MV-4-11 (cell line): ENCODE data around the gene GNAS.

Experiments
- DNase-seq: peaks from one replicate; lab custom pipeline; 2025; lab: John Stamatoyannopoulos, UW

The GNAS gene

DNA sequence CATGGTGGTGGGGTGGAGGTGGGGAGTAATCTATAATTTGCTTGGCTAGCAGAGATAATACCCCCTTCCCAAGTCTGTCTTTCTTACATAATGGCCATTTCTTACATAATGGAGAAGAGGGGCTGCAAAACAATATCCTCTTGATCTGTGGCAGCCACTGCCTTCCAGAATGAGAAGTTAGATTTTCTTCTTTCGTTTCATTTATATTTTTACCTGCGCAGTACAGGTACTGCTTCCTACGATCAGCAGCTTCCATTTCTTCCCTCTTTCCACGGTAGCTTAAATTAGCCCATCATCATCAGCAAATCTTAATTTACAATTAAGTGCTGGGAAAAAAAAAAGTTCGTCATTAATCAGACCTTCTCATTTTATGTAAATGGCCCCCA, 30.2 kb downstream of the GNAS start:
- DNase-seq: no peak

DNA sequence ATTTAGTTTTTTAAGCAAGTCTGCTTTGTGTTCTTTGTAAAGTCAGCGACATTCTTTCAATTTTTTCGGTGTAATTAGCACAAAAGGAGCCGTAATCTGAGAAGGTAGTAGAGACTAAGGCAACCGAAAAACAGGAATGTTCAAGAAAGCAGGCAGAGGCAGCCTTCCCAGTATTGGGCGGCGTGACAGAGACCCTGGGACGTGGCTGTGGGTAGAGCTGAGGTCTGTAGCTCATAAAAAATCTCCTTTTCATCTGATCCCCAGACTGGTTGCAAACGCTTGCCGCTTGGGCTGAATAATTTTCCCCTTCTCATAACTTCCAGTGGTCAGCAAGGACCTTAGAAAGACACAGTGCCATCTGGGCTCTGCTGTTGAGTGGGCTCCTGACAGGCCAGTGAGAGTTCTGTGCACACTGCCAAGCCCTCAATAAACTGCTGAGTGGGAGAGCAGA, 30.8 kb downstream of the GNAS start:
- DNase-seq: no peak

GRCh38 chr20:58884966-58885365, 32.5 kb downstream of the GNAS start:
- DNase-seq: peak; percentile 44

- DNase-seq: no peak
Observed at GRCh38 chr20:58886546-58886945, 34.0 kb downstream of the GNAS start.

GRCh38 chr20:58888103-58888502, 35.6 kb downstream of the GNAS start:
- DNase-seq: no peak

DNA sequence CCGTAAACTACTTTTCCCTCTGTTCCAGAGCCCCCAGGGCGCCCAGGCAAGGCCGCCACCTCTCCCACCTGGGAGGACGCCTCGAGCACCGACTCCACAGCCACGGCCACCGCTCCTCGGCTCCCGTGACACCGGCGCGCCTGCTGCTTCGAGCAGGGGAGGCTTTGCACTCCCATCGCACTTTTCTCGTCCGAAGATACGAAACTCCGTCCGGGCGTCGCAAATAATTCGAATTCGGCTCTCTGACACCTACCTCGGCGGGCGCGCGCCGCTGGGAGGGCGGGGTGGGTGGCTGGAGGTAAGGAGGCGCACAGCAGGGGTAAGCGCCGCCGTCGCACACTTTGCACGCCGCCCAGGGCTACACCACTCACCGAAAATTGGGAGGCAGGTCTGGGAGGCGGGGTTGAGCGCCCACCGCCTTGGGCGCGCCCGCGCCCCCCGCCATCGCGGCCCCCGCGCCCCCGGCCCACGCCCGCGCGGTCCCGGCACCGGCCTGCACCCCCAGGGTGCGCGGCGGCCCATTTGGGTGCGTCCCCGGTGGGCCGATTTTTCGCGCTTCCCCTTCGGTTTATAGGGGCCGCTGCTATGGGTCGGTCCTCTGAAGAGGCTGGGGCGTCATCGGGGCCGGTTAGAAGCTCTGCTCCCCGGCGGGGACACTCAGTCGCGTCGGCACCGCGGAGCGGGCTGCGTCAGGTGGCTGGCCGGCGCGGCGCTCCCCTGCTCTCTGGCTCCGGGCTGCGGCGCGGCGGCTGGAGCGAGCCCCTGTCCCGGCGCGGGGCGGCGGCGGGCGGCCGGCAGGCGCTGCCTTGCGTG, 36.2 kb downstream of the GNAS start:
- peak; percentile 32 for DNase-seq

- DNase-seq: no peak
Observed at GRCh38 chr20:58889334-58889760, 36.8 kb downstream of the GNAS start.

DNA sequence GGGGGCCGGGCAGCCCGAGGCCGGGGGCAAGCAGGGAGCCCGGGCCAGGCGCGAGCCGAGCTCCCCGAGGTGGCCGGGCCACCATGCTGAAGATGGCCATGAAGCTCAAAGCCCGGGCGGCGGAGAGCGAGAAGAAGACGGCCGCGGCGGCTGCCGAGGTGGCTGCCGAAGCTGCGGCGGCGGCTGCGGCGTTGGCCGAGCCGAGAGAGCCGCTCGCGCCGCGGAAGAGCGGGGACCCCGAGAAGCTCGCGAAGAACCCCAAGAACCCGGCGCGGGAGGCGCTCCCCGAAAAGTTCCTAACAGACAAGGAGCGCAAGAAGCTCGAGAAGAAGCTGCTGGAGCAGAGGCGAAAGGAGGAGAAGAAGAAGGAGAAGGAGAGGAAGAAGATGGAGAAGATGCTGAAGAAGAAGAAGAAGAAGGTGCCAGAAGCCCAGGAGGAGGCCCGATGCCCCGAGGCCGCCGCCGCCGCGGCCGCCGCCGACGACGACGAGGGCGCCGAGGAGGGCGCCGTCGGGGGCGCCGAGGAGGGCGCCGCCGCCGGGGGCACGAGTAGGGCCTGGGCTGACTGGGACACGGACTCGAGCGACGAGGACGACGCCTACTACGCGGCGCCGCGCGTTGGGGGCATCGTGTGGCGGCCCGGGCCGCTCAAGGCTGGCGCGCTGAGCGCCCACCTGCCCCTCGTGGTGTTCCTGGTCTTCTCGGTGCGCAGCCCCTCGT, 37.4 kb downstream of the GNAS start:
- no peak for DNase-seq

DNA sequence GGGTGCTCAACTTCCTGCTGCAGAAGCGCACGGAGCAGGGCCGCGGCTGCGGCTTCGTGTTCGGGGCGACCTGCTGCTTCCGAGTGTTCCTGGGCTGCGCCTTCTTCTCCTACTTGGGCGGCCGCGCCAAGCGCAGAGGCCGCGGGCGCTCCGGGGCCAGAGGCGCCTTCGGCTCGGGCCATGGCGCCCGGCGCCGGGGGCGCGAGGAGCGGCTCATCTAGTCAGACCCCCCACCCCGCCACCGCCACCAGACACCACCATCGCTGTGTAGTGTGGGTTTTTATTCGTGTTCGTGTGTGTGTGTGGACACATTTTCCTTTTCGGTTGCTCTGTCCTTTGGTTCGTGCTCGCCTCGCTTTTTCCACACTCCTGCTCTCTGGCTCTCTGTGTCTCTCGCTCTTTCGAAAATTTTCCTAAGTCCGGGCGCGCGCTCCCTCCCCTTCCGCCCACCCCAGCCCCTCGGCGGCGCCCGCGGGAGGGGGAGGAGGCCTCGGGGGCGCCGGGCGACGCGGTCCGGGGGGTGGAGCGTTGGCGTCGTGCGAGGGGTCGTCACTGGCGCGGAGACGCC, 38.1 kb downstream of the GNAS start:
- DNase-seq: peak; percentile 19

DNA sequence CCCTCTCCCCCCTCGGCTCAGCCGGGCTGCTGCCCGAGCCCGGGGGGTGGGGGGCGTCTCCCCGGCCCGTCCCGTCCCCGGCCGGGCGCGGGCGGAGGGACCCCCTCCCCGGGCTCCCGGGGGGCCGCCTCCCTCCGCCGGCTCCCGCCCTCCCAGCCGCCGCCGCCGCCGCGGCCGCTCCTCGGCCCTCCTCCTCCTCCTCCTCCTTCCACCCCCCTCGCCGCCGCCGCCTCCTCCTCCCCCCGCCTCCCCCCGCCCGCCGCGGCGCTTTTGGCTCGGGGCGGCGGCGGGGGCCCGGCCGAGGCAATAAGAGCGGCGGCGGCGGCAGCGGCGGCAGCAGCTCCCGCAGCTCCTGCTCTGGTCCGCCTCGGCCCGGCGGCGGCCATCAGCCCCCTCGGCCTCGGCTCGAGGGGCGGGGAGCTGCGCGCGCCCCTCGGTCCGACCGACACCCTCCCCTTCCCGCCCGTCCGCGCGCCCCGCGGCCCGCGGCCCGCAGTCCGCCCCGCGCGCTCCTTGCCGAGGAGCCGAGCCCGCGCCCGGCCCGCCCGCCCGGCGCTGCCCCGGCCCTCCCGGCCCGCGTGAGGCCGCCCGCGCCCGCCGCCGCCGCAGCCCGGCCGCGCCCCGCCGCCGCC, 38.7 kb downstream of the GNAS start:
- peak; percentile 32 for DNase-seq

DNA sequence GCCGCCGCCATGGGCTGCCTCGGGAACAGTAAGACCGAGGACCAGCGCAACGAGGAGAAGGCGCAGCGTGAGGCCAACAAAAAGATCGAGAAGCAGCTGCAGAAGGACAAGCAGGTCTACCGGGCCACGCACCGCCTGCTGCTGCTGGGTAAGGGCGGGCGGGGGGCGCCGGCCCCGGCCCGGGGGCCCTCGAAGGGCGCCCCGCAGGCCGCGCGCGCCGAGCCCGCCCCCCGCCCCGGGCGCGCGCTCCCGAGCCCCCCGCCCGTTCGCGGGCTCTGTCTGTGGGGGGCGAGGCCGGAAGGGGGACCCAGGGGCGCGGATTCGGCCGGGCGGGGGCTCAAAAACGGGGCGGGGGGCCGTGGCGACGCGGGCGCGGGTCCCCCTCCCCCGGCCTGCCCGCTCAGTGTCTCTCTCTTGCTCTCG, 39.2 kb downstream of the GNAS start:
- no peak for DNase-seq

- DNase-seq: peak; percentile 29
Observed at GRCh38 chr20:58892141-58892931, 39.8 kb downstream of the GNAS start.

- no peak for DNase-seq
Observed at GRCh38 chr20:58892932-58893224, 40.4 kb downstream of the GNAS start.

DNA sequence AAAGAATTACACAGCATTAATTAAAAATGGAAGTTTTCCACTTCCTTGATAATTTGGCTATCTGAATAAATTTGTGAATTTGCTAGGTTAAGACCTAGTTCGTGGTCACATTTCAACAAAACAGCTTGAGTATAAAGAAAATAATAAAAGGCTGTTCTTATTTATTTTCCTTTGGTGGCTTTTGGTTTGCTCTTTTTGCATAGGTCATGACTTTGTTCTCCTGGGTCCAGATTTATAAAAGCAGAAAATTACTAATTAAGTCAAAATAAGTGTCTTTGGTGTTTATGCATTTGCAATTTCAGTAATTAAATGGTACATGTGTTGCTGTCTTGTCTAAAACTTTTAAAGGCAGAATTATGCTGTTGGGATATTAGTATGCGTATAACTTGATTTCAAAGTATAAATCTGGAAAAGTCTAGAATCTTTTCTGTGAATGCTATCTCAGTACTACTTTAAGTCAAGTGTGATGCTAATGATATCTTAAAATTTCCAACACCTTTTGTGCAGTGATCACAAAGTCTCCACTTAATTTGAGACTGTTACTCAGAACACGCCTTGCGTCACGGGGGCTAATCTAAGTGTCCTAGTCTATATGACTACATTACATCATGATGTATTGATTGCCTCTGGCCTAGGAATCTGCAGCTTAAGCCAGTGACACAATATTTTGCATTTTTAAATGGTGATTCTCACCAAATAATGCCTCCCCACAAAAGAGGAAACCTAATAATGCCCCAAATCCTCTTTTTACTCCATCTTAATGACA, 41.0 kb downstream of the GNAS start:
- DNase-seq: peak; percentile 18

GRCh38 chr20:58894652-58895447, 42.3 kb downstream of the GNAS start:
- no peak for DNase-seq

DNA sequence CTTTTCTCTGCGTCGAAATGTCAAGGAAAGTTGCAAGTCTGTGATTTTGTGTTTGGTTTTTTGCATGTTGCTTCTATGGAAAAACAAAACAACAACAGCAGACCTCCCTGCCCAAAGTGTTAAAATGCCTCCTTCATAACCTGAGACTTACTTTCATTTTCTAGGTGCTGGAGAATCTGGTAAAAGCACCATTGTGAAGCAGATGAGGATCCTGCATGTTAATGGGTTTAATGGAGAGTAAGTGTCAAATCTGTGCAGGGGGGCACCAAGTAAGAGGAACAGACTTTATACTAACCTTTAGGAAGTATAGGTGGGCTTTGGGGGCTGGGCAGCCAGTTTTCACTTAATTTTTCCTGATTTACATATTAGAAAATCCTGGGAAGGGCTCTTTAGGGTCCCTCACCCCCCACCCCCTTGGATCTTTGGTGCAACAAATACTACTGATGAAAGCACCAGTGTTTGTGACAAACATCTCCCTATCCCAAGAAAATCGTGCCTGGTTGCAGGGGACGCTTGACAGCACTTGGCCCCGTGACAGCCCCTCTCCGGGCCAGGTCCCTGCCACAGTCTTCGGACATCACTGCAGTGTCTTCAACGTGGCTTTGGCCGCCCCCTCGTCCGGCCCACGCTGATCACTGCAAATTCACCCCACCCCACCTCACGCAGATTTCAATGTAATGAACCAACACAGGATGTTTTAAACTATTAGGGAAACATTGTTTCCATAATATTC, 43.1 kb downstream of the GNAS start:
- no peak for DNase-seq

DNA sequence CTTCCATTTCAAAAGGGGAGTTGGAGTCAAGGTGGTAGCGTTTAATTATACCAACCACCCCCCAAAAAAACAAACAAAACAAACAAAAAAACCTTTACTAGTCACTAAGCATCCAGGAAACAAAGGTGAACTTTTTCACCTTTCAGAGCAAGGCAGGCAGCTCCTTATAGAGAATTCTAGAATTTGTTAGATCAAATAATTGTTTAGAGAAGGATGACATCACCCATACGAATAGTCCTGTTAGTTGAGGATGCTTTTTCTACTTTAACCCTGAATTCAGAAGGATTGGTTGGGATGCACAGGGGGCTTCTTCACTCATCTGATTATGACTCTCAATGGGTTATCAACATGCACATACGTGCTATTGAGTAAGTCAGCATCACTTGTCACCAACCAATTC, 44.3 kb downstream of the GNAS start:
- no peak for DNase-seq

DNA sequence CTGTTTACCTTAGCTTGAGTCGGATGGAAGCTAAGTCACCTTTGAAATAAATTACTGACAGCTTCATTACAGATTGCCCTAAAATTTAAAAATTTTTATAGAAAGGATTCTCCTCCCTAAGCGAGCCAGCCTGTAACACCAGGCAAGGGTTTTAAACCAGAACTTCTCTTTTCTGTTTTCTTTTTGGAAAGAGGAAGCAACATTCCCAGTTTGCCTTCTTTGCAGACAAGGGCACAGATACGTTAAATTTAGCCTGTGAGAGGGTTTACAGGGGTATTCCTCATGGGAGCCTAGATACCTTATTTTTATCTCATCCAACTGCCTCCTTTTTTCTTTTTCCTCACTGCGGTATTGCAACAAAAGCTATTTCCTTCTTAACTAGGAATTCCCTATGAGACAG, 45.0 kb downstream of the GNAS start:
- DNase-seq: peak; percentile 45

- no peak for DNase-seq
Observed at GRCh38 chr20:58898629-58899408, 46.3 kb downstream of the GNAS start.
